ENCODE measurements around the gene ANKRD28.

Gene ANKRD28

DNA sequence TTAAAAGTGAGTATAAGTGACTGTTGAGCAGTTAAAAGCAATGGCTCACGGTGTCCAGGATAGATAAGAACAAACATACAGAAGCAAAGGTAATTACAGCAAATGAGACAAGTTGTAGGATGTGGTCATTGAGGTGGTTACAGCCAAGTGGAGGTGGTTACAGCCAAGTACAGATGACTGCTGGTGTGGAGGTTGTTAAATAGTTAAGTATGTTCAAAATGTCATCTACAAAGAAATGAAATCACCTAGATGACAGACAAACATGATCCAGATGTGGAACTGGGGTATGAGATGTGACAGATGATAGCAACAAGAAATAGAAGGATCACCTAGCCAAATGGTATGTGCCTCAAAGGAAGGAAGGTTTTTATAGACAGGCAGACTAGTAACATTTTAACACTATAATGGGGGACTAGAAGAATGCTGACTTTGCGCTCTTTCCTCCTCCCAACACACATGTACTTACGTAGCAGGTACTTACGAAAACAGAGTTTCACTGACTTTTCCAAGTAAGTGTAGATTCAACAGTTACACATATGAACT is 6.8 kb upstream of the ANKRD28 start:
- H3K4me1 ChIP-seq (ENCODE audit: control insufficient read depth in 2 of 2, insufficient read depth in 2 of 2, low read length in 2 of 2), result peaks cover 0 to 3% of the 10 kb centered on the region in 2 donors
- H3K9ac ChIP-seq (ENCODE audit: low read depth in 1 of 2, low read length in 2 of 2), result no peak overlapping the region
- no peaks in the 10 kb centered on the region for H3K36me3 ChIP-seq (ENCODE audit: control insufficient read depth in 2 of 2, insufficient read depth in 2 of 2, low read length in 2 of 2)
- H3K4me3 ChIP-seq (ENCODE audit: low read length in 2 of 2), result no peak overlapping the region
- no peaks in the 10 kb centered on the region for H3K27me3 ChIP-seq (ENCODE audit: control insufficient read depth in 2 of 2, insufficient read depth in 2 of 2, low read length in 2 of 2)
- peak overlapping the region in 1 of 2 donors; percentile 39 for H3K27ac ChIP-seq (ENCODE audit: low read depth in 2 of 2, low read length in 2 of 2)
- no peaks in the 10 kb centered on the region for H3K9me3 ChIP-seq (ENCODE audit: control insufficient read depth in 2 of 2, low read length in 2 of 2)

DNA sequence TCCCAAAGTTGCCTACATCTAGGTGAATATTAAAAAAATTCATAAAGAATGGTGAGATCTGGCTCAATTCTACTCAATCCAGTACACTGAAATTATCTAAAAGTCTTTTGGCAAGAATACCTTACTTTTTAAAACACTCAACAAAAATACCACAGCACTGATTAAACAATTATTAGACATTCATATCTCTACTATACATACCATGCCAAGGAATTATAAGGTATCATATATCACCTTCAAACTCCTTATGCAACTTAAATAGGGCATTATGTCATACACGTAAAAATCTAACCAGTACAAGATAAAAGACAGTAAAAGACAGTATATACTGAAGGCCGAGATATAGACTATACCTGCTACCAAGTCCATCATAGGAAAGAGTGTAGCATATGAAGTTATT is 6.1 kb upstream of the ANKRD28 start:
- H3K36me3 ChIP-seq (ENCODE audit: control insufficient read depth in 2 of 2, insufficient read depth in 2 of 2, low read length in 2 of 2), result no peaks in the 10 kb centered on the region
- no peaks in the 10 kb centered on the region for H3K27me3 ChIP-seq (ENCODE audit: control insufficient read depth in 2 of 2, insufficient read depth in 2 of 2, low read length in 2 of 2)
- peaks cover 0 to 3% of the 10 kb centered on the region in 2 donors for H3K4me1 ChIP-seq (ENCODE audit: control insufficient read depth in 2 of 2, insufficient read depth in 2 of 2, low read length in 2 of 2)
- no peaks in the 10 kb centered on the region for H3K9me3 ChIP-seq (ENCODE audit: control insufficient read depth in 2 of 2, low read length in 2 of 2)
- no peak overlapping the region for H3K27ac ChIP-seq (ENCODE audit: low read depth in 2 of 2, low read length in 2 of 2)
- no peak overlapping the region for H3K4me3 ChIP-seq (ENCODE audit: low read length in 2 of 2)
- H3K9ac ChIP-seq (ENCODE audit: low read depth in 1 of 2, low read length in 2 of 2), result no peak overlapping the region

DNA sequence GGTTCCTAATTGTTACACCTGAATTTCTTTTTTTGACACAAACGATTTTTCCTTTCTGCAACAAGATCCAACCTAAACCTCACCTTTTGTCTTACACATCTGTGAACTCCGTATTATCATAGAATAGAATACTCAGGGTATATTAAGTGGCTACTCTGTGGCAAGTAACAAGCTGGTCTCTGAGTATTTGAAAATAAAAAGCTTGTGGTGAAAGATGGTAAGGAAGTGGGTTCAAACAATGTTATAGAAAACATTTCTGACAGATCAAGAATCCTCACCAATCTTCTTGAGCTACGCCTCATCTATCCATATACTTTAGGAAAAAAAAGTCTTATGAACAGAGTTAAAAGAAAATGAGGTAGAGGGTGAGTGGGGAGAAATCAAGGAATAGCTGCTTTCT is 3.5 kb upstream of the ANKRD28 start:
- Histone ChIP-seq H3K36me3 (ENCODE audit: control insufficient read depth in 2 of 2, insufficient read depth in 2 of 2, low read length in 2 of 2) (no peaks in the 10 kb centered on the region), H3K27ac (ENCODE audit: low read depth in 2 of 2, low read length in 2 of 2) (no peak overlapping the region), H3K27me3 (ENCODE audit: control insufficient read depth in 2 of 2, insufficient read depth in 2 of 2, low read length in 2 of 2) (no peaks in the 10 kb centered on the region), H3K4me3 (ENCODE audit: low read length in 2 of 2) (no peak overlapping the region), H3K9me3 (ENCODE audit: control insufficient read depth in 2 of 2, low read length in 2 of 2) (no peaks in the 10 kb centered on the region), H3K4me1 (ENCODE audit: control insufficient read depth in 2 of 2, insufficient read depth in 2 of 2, low read length in 2 of 2) (peaks cover 4 to 5% of the 10 kb centered on the region in 2 donors), H3K9ac (ENCODE audit: low read depth in 1 of 2, low read length in 2 of 2) (no peak overlapping the region)

DNA sequence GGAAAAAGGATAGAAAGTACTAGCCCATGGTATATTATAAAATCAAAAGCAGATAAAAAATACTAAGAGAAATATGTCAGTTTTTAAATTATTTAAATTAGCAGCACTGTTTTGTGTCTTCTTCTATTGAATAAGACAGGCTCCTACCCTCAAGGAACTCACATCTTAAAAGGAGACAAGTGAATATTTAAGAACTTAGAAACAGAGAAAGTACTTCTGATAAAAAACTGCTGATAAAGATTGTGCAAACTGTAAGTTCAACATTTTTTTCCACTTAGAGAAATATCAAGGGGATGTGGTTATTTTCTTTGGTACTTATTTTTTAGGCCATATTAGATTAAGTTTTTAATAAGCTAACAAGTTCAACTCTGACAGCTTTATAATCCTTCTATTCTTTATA is 3.0 kb upstream of the ANKRD28 start:
- H3K4me3 ChIP-seq (ENCODE audit: low read length in 2 of 2), result no peak overlapping the region
- no peak overlapping the region for H3K9ac ChIP-seq (ENCODE audit: low read depth in 1 of 2, low read length in 2 of 2)
- H3K4me1 ChIP-seq (ENCODE audit: control insufficient read depth in 2 of 2, insufficient read depth in 2 of 2, low read length in 2 of 2), result peaks cover 4 to 5% of the 10 kb centered on the region in 2 donors
- no peaks in the 10 kb centered on the region for H3K36me3 ChIP-seq (ENCODE audit: control insufficient read depth in 2 of 2, insufficient read depth in 2 of 2, low read length in 2 of 2)
- no peaks in the 10 kb centered on the region for H3K9me3 ChIP-seq (ENCODE audit: control insufficient read depth in 2 of 2, low read length in 2 of 2)
- no peaks in the 10 kb centered on the region for H3K27me3 ChIP-seq (ENCODE audit: control insufficient read depth in 2 of 2, insufficient read depth in 2 of 2, low read length in 2 of 2)
- peak overlapping the region in 1 of 2 donors; percentile 20 for H3K27ac ChIP-seq (ENCODE audit: low read depth in 2 of 2, low read length in 2 of 2)

DNA sequence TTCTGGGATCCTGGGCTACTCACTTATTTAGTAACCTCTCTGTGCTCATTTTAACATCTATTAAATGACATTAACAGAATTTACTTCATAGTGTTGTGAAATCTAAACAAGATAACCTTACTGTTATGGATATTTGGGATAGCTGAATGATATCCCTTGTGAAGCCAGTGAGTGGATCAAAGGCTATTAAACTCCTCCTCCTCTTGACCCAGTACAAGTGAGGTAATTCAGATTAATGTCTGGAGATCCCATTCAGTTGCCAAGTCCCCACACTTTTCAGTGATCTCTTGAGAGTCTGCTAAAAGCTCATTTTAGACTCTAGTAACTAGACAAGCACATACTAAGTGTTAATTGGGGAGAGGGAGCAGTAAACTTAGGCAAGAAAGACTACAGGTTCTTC is 2.5 kb upstream of the ANKRD28 start:
- H3K9ac ChIP-seq (ENCODE audit: low read depth in 1 of 2, low read length in 2 of 2), result no peak overlapping the region
- no peaks in the 10 kb centered on the region for H3K27me3 ChIP-seq (ENCODE audit: control insufficient read depth in 2 of 2, insufficient read depth in 2 of 2, low read length in 2 of 2)
- H3K4me1 ChIP-seq (ENCODE audit: control insufficient read depth in 2 of 2, insufficient read depth in 2 of 2, low read length in 2 of 2), result peaks cover 4 to 5% of the 10 kb centered on the region in 2 donors
- H3K27ac ChIP-seq (ENCODE audit: low read depth in 2 of 2, low read length in 2 of 2), result peak overlapping the region in 1 of 2 donors; percentile 20
- no peak overlapping the region for H3K4me3 ChIP-seq (ENCODE audit: low read length in 2 of 2)
- H3K36me3 ChIP-seq (ENCODE audit: control insufficient read depth in 2 of 2, insufficient read depth in 2 of 2, low read length in 2 of 2), result no peaks in the 10 kb centered on the region
- H3K9me3 ChIP-seq (ENCODE audit: control insufficient read depth in 2 of 2, low read length in 2 of 2), result no peaks in the 10 kb centered on the region

DNA sequence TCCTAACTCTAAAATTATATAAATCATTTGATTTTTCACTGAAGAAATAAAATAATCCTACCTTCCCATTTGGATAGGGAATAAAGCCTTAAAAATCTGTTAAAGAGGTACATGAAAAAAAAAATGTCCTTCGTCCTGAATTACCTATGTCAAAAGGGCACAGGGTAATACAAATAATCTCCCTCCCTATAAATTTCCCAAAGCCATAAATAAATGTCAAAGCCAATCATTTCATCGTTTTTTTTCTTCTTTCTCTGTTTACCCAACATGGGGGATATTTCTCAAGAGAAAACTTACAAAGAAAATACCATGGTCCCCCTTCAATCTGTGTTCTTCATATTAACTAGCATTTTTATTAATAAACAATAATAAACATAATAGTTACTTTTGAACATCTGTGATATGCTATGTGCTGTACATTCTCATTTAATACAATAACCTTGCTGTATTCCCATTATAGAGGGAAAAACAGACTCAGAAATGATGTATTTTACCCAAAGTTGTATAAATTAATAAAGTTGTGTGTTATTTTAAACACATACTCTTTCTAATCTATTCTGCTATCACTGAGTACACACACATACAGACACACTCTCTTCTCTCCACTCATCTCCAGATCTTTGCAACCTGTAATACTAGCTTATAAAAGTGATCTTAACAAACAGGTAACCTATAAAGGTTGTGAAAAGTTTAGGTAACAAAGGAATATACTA is 910 bp upstream of the ANKRD28 start:
- peaks cover 4 to 5% of the 10 kb centered on the region in 2 donors for H3K4me1 ChIP-seq (ENCODE audit: control insufficient read depth in 2 of 2, insufficient read depth in 2 of 2, low read length in 2 of 2)
- no peaks in the 10 kb centered on the region for H3K27me3 ChIP-seq (ENCODE audit: control insufficient read depth in 2 of 2, insufficient read depth in 2 of 2, low read length in 2 of 2)
- H3K9ac ChIP-seq (ENCODE audit: low read depth in 1 of 2, low read length in 2 of 2), result no peak overlapping the region
- no peak overlapping the region for H3K4me3 ChIP-seq (ENCODE audit: low read length in 2 of 2)
- H3K9me3 ChIP-seq (ENCODE audit: control insufficient read depth in 2 of 2, low read length in 2 of 2), result no peaks in the 10 kb centered on the region
- H3K27ac ChIP-seq (ENCODE audit: low read depth in 2 of 2, low read length in 2 of 2), result no peak overlapping the region
- no peaks in the 10 kb centered on the region for H3K36me3 ChIP-seq (ENCODE audit: control insufficient read depth in 2 of 2, insufficient read depth in 2 of 2, low read length in 2 of 2)

DNA sequence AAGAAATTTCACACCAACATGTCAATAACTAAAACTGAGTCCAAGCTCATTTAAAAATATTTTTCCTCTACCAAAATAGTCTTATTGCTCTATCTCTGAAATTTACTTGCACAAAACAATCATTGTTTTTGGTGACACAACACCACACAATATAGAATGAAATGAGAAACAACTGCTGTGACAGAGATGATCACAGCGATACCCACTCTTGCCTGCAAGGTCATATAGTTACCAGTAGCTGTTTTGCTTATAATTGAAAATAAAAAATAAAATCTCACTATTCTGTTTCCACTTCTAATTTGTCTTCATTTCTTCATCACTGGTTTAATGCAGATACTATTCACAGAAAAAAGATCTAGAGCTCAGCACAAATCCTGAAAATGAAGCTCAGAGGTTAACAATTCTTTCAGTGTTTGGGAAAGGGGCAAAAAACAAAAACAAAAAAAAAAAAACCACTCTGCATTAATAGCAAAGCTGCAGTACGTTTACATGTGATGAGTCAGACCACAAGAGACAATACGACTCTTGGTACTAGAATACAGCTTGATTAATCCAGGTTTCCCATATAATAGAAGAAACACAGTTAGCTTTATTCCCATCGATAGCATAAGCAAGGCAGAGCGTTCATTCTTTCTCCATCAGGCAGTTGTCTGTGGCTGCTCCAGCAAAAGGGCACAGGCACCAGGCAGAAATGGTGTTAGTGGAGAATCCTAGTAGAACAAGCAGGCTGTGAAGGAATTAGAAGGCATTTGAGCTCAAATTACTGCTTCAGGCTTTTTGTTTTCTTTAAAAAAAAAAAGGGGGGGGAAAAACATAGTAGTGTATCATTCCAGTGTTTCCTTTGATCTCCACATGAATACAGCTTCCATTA is 773 bp downstream of the ANKRD28 start:
- no peaks in the 10 kb centered on the region for H3K27me3 ChIP-seq (ENCODE audit: control insufficient read depth in 2 of 2, insufficient read depth in 2 of 2, low read length in 2 of 2)
- peak overlapping the region; percentile 41 to 54 for H3K9ac ChIP-seq (ENCODE audit: low read depth in 1 of 2, low read length in 2 of 2)
- peak overlapping the region; percentile 42 to 65 for H3K4me3 ChIP-seq (ENCODE audit: low read length in 2 of 2)
- no peaks in the 10 kb centered on the region for H3K9me3 ChIP-seq (ENCODE audit: control insufficient read depth in 2 of 2, low read length in 2 of 2)
- H3K36me3 ChIP-seq (ENCODE audit: control insufficient read depth in 2 of 2, insufficient read depth in 2 of 2, low read length in 2 of 2), result no peaks in the 10 kb centered on the region
- H3K4me1 ChIP-seq (ENCODE audit: control insufficient read depth in 2 of 2, insufficient read depth in 2 of 2, low read length in 2 of 2), result peaks cover 4 to 5% of the 10 kb centered on the region in 2 donors
- peak overlapping the region; percentile 64 to 70 for H3K27ac ChIP-seq (ENCODE audit: low read depth in 2 of 2, low read length in 2 of 2)

DNA sequence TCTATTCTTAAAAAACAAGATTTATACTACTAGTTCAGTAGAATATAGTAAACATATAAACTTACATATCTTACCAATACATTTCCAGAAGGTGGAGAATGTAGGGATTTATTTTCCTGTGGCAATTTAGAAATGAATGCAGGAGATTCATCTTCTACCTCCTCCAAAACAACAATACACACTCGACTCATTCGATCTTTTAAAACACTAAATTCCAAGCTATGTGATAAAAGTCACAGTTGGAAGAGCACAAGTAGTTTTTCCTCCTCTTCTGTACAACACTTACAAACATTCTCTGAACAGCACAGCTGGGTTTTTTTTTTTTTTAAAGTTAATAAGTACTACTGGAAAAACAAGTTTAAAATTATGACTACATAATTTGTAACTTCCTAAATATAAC is 1.4 kb downstream of the ANKRD28 start:
- H3K4me3 ChIP-seq (ENCODE audit: low read length in 2 of 2), result peak overlapping the region; percentile 42 to 65

DNA sequence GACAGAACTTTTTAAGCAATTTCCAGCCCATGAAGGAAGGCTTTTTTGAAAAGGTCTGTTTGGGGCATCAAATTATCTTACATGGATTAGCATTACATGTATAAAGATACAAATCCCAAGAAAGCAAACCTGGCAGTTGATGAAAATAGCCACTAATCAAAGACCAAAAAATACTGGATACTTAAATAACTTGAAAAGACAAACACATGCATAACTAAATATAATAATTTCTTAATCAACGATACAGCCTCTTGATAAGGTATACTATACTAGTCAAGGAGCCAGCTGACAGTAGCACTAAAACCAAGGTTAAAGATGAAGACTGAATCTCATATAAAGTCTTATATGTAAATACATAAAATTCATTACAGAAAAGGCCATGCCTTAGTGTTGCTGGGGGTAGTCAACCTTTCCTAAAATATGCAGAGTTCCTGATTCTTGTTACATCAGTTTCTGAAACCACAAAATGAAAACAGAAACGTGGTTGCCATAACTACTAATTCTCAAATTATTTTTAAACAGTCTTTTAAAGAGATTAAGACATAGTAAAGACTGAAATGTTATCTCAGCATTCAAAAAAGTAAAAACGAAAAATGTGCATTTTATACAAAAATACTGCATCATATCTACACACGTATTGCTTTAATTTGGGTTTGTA is 2.0 kb downstream of the ANKRD28 start:
- H3K27me3 ChIP-seq (ENCODE audit: control insufficient read depth in 2 of 2, insufficient read depth in 2 of 2, low read length in 2 of 2), result no peaks in the 10 kb centered on the region
- H3K27ac ChIP-seq (ENCODE audit: low read depth in 2 of 2, low read length in 2 of 2), result peak overlapping the region; percentile 64 to 70
- peak overlapping the region in 1 of 2 donors; percentile 65 for H3K4me3 ChIP-seq (ENCODE audit: low read length in 2 of 2)
- H3K36me3 ChIP-seq (ENCODE audit: control insufficient read depth in 2 of 2, insufficient read depth in 2 of 2, low read length in 2 of 2), result no peaks in the 10 kb centered on the region
- H3K4me1 ChIP-seq (ENCODE audit: control insufficient read depth in 2 of 2, insufficient read depth in 2 of 2, low read length in 2 of 2), result peaks cover 4 to 5% of the 10 kb centered on the region in 2 donors
- peak overlapping the region; percentile 35 to 54 for H3K9ac ChIP-seq (ENCODE audit: low read depth in 1 of 2, low read length in 2 of 2)
- no peaks in the 10 kb centered on the region for H3K9me3 ChIP-seq (ENCODE audit: control insufficient read depth in 2 of 2, low read length in 2 of 2)

More for the DNA sequence above, 1.4 kb downstream of the ANKRD28 start:
- Histone ChIP-seq H3K27ac (ENCODE audit: low read depth in 2 of 2, low read length in 2 of 2) (peak overlapping the region; percentile 64 to 70), H3K4me1 (ENCODE audit: control insufficient read depth in 2 of 2, insufficient read depth in 2 of 2, low read length in 2 of 2) (peaks cover 4 to 5% of the 10 kb centered on the region in 2 donors), H3K9me3 (ENCODE audit: control insufficient read depth in 2 of 2, low read length in 2 of 2) (no peaks in the 10 kb centered on the region), H3K27me3 (ENCODE audit: control insufficient read depth in 2 of 2, insufficient read depth in 2 of 2, low read length in 2 of 2) (no peaks in the 10 kb centered on the region), H3K9ac (ENCODE audit: low read depth in 1 of 2, low read length in 2 of 2) (peak overlapping the region; percentile 14 to 54), H3K36me3 (ENCODE audit: control insufficient read depth in 2 of 2, insufficient read depth in 2 of 2, low read length in 2 of 2) (no peaks in the 10 kb centered on the region)
